ENCODE measurements around the gene CDK17. TPM values are rescaled to one million over a fixed set of nuclear protein-coding genes. Genes with fewer than 3 reads are reported as not detected.

CDK17 gene
- polyA plus RNA-seq, 1 of the 3 experiments (the other 2 are of a cell fraction): 11.7 TPM

DNA sequence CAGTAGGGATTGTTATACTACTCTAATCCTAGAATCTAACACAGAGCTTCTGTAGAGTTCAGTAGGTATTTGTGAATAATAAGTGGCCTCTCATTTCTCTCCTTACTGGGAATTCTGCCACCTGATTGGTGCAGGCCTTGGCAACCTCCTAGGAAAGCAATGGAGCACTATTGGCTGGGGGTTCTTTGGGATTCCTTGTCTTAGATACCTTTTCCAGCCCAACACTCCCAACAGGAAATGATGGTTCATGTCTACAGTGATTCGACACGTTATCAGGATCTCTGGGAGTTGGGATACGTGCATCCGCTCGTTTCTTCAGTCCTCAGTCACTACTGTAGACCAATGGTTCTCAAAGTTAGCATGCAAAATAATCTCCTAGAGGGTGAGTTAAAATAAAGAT lies 138.7 kb downstream of the CDK17 start:
- peaks cover 95% of the 10 kb centered on the region for H3K79me2 ChIP-seq (ENCODE audit: insufficient read depth)

More for the DNA sequence above, 138.7 kb downstream of the CDK17 start:
- POLR2A ChIA-PET: no interaction called here
- WGBS (ENCODE audit: low lambda C conversion rate): 95% methylated on average over 5 of the region's 5 CpGs
- Histone ChIP-seq H4K20me1 (ENCODE audit: insufficient read depth) (peaks cover 59% of the 10 kb centered on the region), H2AFZ (ENCODE audit: low read depth) (no peak overlapping the region), H3F3A (replicated peaks; ENCODE audit: insufficient read depth) (peaks cover 49% of the 10 kb centered on the region), H3K9ac (no peak overlapping the region), H3K4me1 (ENCODE audit: control insufficient read depth in 1 of 2, insufficient read depth in 2 of 2, low read depth in 1 of 2, low read length in 1 of 2) (peaks cover 0 to 5% of the 10 kb centered on the region in 2 experiments; a peak in 2 of 4 replicates), H3K27ac (ENCODE audit: low read depth in 2 of 2, low read length in 1 of 2) (no peak overlapping the region), H3K9me3 (no peaks in the 10 kb centered on the region), H3K9me2 (no peaks in the 10 kb centered on the region), H3K4me3 (ENCODE audit: low read depth in 2 of 2, low read length in 1 of 2) (no peak overlapping the region), H3K4me2 (no peak overlapping the region), H3K36me3 (replicated peaks in 1 of 2; ENCODE audit: control insufficient read depth in 1 of 2, insufficient read depth in 2 of 2, low read length in 1 of 2) (peaks cover 19 to 51% of the 10 kb centered on the region in 2 experiments), H3K27me3 (ENCODE audit: insufficient read depth) (no peaks in the 10 kb centered on the region)
- TF ChIP-seq NFIC (IDR thresholded peaks at IDR 0.05; ENCODE audit: borderline replicate concordance): no peak
- no peak for TF ChIP-seq RXRA (IDR thresholded peaks at IDR 0.05; ENCODE audit: borderline replicate concordance, low read depth)
- TF ChIP-seq, protein P1, sequence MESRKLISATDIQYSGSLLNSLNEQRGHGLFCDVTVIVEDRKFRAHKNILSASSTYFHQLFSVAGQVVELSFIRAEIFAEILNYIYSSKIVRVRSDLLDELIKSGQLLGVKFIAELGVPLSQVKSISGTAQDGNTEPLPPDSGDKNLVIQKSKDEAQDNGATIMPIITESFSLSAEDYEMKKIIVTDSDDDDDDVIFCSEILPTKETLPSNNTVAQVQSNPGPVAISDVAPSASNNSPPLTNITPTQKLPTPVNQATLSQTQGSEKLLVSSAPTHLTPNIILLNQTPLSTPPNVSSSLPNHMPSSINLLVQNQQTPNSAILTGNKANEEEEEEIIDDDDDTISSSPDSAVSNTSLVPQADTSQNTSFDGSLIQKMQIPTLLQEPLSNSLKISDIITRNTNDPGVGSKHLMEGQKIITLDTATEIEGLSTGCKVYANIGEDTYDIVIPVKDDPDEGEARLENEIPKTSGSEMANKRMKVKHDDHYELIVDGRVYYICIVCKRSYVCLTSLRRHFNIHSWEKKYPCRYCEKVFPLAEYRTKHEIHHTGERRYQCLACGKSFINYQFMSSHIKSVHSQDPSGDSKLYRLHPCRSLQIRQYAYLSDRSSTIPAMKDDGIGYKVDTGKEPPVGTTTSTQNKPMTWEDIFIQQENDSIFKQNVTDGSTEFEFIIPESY (IDR thresholded peaks at IDR 0.05; ENCODE audit: borderline replicate concordance, low read depth): no peak
- TF ChIP-seq CHD2 (IDR thresholded peaks at IDR 0.05; ENCODE audit: low read length, partially characterized antibody): no peak
- no peak for TF ChIP-seq POLR2AphosphoS5 (IDR thresholded peaks at IDR 0.05; ENCODE audit: low read depth, low read length)
- no peak for TF ChIP-seq IRF3 (IDR thresholded peaks at IDR 0.05; ENCODE audit: low read depth, low read length)
- TF ChIP-seq GATA2 (CRISPR knock-in tag; IDR thresholded peaks at IDR 0.05): no peak
- TF ChIP-seq, protein P2, sequence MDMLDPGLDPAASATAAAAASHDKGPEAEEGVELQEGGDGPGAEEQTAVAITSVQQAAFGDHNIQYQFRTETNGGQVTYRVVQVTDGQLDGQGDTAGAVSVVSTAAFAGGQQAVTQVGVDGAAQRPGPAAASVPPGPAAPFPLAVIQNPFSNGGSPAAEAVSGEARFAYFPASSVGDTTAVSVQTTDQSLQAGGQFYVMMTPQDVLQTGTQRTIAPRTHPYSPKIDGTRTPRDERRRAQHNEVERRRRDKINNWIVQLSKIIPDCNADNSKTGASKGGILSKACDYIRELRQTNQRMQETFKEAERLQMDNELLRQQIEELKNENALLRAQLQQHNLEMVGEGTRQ (IDR thresholded peaks at IDR 0.05; ENCODE audit: borderline replicate concordance, low read depth, low read length): no peak
- TF ChIP-seq YY1 (IDR thresholded peaks at IDR 0.05; ENCODE audit: low read depth): no peak
- TF ChIP-seq JUND (IDR thresholded peaks at IDR 0.05): no peak
- TF ChIP-seq, protein P3, sequence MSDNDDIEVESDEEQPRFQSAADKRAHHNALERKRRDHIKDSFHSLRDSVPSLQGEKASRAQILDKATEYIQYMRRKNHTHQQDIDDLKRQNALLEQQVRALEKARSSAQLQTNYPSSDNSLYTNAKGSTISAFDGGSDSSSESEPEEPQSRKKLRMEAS (IDR thresholded peaks at IDR 0.05; ENCODE audit: low read depth): no peak
- no peak for TF ChIP-seq MEF2A (IDR thresholded peaks at IDR 0.05; ENCODE audit: borderline replicate concordance, low read depth)
- TF ChIP-seq REST (IDR thresholded peaks at IDR 0.05; ENCODE audit: low read depth, low read length): no peak
- no peak for TF ChIP-seq FOXJ3 (CRISPR knock-in tag; IDR thresholded peaks at IDR 0.05)
- TF ChIP-seq EZH2phosphoT487 (IDR thresholded peaks at IDR 0.05; ENCODE audit: borderline replicate concordance, low read depth): no peak
- TF ChIP-seq PBX3 (IDR thresholded peaks at IDR 0.05): no peak
- TF ChIP-seq TEAD4 (IDR thresholded peaks at IDR 0.05; ENCODE audit: borderline replicate concordance, insufficient read depth): no peak
- CTCF ChIA-PET: interaction anchor here (0.8 to 1.1 kb wide), 2 partner anchors 12 to 17 kb away, joined by 3 to 4 read pairs; no protein-coding TSS in a partner anchor
- no peak for DNase-seq
